Stimulated activated CD4-positive, alpha-beta T cell treated with anti-CD3 and anti-CD28 coated beads, Interleukin-12 subunit alpha, Interleukin-12 subunit beta, amount 100 ng/mL, for 48 hours (primary cell): ENCODE measurements around the gene STRIP2.
"Not testable (repeated sequence)": the region's sequence is repeated elsewhere in the genome, so short reads cannot be mapped to it uniquely, and the experiment has no call there.

Source experiments
- DNase-seq, 3 donors: peaks; one replicate each; pipeline ENCODE4 v3.0.0-alpha.2; 2020; ENCODE audit warnings: low read depth in 2 of 3, low spot score in 1 of 3

Gene STRIP2

DNA sequence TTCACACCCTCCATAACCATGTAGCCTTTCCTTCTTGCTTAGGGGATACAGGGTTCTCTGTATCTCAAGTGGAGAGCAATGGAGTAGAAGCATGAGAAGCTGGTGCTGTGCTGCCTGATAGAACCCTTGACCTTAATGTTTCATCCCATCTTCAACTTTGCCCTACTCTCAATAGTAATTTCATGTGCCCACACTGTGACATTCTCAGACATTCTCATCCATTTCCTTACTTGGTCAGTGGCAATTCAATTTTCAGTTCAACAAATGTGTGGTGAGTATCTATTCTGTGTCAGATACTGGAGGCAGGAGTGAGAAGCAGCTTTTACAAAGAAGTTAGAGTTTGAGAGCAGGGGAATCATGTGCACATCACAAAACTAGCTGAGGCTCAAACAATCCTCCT is 16.1 kb downstream of the STRIP2 start:
- DNase-seq = no peak

GRCh38 chr7:129452589-129453231 is 18.5 kb downstream of the STRIP2 start:
- no peak for DNase-seq

- no peak for DNase-seq
Observed at GRCh38 chr7:129453510-129454248, 19.4 kb downstream of the STRIP2 start.

DNA sequence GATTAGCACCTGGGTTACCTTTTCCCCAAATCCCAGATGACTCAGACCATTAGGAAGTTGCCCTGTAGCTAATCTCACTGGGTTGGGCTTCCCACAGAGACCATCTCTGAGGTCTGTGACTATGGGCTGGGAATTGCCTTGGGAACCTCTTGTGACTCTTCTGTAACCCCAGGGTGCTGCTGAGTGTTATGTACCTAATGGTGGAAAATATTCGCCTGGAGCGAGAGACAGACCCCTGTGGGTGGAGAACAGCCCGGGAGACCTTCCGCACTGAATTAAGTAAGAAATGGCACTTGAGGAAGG is 20.0 kb downstream of the STRIP2 start:
- DNase-seq = no peak

- DNase-seq = no peak
Observed at GRCh38 chr7:129456421-129456820, 22.2 kb downstream of the STRIP2 start.

GRCh38 chr7:129457101-129457500 is 22.9 kb downstream of the STRIP2 start:
- DNase-seq = no peak

GRCh38 chr7:129458171-129458570 is 23.9 kb downstream of the STRIP2 start:
- DNase-seq = no peak

- no peak for DNase-seq
Observed at GRCh38 chr7:129461809-129462208, 27.6 kb downstream of the STRIP2 start.

DNA sequence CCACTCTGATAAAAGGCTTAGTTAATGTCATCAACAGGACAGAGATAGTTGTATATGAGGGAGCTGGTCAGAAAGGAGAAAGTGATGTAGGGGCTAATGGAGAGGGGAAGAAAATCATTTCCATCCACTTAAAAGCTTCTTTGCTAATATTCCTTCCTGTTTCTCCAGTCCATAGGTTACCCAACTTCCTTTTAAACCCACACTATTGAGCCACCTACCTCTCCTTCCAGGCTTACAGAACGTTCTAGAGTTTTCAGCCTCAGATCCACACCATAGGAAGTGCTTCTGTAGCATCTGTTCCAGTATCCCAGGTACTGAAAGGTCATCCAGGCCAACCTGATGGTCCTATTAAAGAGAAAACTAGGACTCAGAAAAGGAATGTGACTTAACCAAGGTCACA is 28.2 kb downstream of the STRIP2 start:
- DNase-seq = no peak

- no peak for DNase-seq
Observed at GRCh38 chr7:129464194-129464593, 30.0 kb downstream of the STRIP2 start.

DNA sequence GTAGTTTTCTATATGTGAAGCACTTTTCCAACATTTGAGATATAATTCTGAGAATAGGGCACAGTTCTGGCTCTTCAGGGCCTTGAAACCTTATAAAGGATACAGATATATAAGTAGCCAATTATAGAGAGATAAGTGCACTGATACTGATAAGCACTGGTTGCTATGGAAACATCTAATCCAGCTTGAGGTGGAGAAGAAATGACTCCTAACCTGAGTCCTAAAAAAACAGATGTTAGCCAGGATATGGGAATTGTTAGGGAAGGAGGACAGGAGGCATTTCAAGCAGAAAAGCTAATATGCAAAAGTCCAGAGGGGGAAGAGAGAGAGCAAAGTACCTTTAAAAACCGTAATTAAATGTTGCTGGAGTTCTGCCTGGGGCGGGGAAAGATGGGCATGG is 30.8 kb downstream of the STRIP2 start:
- no peak for DNase-seq

GRCh38 chr7:129466796-129467195 is 32.6 kb downstream of the STRIP2 start:
- no peak for DNase-seq

DNA sequence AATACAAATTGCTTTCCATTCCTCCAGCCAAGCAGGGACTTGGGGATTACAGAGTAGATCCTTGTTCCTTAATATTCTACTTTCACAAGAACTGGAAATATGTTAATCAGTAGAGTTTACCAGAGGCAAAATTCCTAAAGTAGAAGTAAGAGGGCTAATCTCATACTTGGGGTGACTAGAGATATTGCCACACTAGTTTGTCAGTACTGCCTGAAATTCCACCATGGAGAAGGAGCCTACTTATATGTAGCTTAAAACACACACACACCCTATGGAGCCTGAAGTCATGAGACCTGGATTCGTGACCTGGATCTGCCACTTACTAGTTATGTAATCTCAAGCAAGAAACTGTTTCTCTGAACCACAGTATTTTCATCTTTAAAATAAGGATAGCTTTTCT is 33.9 kb downstream of the STRIP2 start:
- no peak for DNase-seq

DNA sequence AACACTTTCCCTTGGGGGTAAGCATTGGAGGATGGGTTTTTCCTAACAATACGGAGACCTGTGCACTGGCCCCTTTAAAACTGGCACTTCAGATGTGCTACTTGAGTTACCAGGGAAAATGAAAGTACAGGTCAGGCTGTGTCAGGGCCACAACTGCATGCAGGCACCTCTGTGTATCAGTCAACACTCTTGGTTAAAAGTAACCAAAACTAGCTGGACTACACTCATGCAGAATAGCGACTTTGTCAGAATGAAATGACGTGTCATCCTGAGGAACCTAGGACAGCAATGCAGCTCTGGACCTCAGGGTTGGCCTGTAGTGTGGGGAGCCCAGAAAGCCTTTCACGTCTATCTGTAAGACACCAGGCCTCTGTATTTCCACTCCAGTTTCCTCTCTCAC is 34.3 kb downstream of the STRIP2 start:
- DNase-seq = no peak

DNA sequence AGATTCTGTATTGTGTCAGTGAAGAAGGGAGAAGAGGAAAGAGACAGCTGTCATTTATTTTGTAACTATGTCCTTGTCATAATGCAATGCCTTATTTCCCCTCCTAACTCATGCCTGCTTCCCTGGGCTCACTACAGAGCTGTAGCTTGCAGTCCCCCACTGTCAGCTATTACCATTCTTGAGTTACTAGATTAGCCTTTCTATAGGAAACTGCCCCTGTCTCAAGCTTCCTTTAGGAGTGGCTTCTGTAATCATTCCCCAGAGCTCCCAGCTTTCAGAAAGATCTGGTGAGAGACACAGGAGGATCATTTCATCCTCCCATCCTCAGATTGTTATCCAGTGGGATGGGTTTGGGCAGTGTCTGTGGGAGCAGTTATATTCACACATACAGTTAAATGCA is 35.7 kb downstream of the STRIP2 start:
- no peak for DNase-seq

- no peak for DNase-seq
Observed at GRCh38 chr7:129470411-129470810, 36.2 kb downstream of the STRIP2 start.

DNA sequence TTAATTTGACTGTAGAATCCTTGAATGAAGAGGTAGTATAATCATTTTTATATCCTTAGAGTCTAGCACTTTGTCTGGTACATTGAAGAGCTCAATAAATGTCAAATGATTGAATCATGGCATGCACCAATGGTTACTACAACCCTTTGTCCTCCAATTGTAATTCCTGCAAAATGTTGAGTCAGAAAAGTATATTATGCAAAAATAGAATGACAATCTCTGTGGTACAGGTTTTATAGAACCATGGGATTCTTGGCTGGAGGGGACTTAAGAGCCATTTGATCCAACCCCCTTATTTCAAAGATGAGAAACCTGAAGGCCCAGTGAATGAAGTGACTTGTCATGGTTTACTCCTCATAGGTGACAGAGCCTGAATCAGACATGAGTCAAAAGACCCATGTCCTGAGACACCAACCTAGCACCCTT is 37.2 kb downstream of the STRIP2 start:
- peak in 1 of 3 donors; percentile 16 for DNase-seq

GRCh38 chr7:129475931-129476330 is 41.7 kb downstream of the STRIP2 start:
- DNase-seq = not testable (repeated sequence)

GRCh38 chr7:129476398-129476797 is 42.2 kb downstream of the STRIP2 start:
- DNase-seq = not testable (repeated sequence)

- no peak for DNase-seq
Observed at GRCh38 chr7:129479831-129480230, 45.6 kb downstream of the STRIP2 start.

- no peak for DNase-seq
Observed at GRCh38 chr7:129480674-129481363, 46.6 kb downstream of the STRIP2 start.

DNA sequence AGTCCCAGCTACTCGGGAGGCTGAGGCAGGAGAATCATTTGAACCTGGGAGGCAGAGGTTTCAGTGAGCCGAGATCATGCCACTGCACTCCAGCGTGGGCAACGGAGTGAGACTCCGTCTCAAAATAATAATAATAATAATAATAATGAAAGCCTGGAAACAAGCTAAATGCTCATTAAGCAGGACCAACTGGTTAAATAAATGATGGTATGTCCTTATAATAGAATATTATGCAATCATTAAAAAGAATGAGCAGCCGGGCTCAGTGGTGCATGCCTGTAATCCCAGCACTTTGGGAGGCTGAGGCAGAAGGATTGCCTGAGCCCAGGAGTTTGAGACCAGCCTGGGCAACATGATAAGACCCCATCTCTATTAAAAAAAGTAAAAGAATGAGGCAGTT is 47.1 kb downstream of the STRIP2 start:
- not testable (repeated sequence) for DNase-seq
